Gastroesophageal sphincter (tissue), 3 donors: ENCODE measurements around the gene CAMK2N1.

Source experiments
- EP300 ChIP-seq: sonication (generic); formaldehyde crosslinking; IDR thresholded peaks from one replicate; pipeline ENCODE4 v1.6.1; 2017; ENCODE audit warnings: antibody characterized with exemption, mild to moderate bottlenecking
- POLR2A ChIP-seq, 2 donors: fragments of 450-650 bp; IDR thresholded peaks; one replicate each; pipeline ENCODE4 v1.6.1; 2017; ENCODE audit warnings: antibody characterized with exemption in 2 of 2, mild to moderate bottlenecking in 2 of 2, moderate library complexity in 1 of 2
- POLR2AphosphoS5 ChIP-seq: sonication (generic); formaldehyde crosslinking; IDR thresholded peaks from one replicate; pipeline ENCODE4 v1.6.1; 2017; ENCODE audit warnings: antibody characterized with exemption
- TF ChIP-seq, protein P1 (sequence below), 4 experiments: fragments of 200-600 bp in 2 of 4; fragments of 450-650 bp in 2 of 4; sonication (generic) in 1 of 4; IDR thresholded peaks; one replicate each; pipeline ENCODE4 v1.5.1; 2017 to 2019; ENCODE audit warnings: antibody characterized with exemption in 4 of 4, mild to moderate bottlenecking in 2 of 4, moderate library complexity in 2 of 4

DNA sequence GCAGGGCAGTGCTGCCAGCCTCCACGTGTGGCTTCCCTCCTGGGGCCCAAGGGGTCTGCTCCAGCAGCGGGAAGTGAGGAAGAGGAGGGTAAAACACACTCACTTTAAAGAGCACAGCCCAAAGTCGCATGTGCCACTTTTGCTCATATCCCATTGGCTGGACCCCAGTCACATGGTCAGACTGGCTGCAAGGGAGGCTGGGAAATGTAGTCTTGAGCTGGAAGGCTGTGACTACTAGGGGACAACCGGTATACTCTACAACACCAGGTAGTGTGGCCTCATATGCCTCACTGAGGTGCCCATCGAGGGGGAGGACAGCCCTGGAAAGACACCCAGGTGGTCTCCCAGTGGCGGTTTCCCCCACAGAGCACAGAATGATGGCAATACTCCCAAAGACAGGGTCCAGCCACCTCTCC is 45.2 kb downstream of the CAMK2N1 start:
- TF ChIP-seq, protein P1, sequence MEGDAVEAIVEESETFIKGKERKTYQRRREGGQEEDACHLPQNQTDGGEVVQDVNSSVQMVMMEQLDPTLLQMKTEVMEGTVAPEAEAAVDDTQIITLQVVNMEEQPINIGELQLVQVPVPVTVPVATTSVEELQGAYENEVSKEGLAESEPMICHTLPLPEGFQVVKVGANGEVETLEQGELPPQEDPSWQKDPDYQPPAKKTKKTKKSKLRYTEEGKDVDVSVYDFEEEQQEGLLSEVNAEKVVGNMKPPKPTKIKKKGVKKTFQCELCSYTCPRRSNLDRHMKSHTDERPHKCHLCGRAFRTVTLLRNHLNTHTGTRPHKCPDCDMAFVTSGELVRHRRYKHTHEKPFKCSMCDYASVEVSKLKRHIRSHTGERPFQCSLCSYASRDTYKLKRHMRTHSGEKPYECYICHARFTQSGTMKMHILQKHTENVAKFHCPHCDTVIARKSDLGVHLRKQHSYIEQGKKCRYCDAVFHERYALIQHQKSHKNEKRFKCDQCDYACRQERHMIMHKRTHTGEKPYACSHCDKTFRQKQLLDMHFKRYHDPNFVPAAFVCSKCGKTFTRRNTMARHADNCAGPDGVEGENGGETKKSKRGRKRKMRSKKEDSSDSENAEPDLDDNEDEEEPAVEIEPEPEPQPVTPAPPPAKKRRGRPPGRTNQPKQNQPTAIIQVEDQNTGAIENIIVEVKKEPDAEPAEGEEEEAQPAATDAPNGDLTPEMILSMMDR (IDR thresholded peaks at IDR 0.05), result no peak
- TF ChIP-seq EP300, result no peak
- no peak for TF ChIP-seq POLR2AphosphoS5
- TF ChIP-seq POLR2A (IDR thresholded peaks at IDR 0.05), result no peak
